SIG-M5 treated with dmso at 0.1 percent for 504 hours (cell line): Measurements from ENCODE around the gene CTXN2.
A peak's percentile ranks its signal among the peaks of the same experiment; 100 is the strongest.

Experiments
- DNase-seq: peaks from one replicate; lab custom pipeline; 2025; ENCODE audit not compliant: unreplicated experiment; lab: John Stamatoyannopoulos, UW

The CTXN2 gene

GRCh38 chr15:48221885-48222284 lies 30.4 kb downstream of the CTXN2 start:
- no peak for DNase-seq

GRCh38 chr15:48222627-48223026 lies 31.2 kb downstream of the CTXN2 start:
- DNase-seq = no peak

GRCh38 chr15:48225771-48226170 lies 34.3 kb downstream of the CTXN2 start:
- DNase-seq = no peak

GRCh38 chr15:48230498-48230897 lies 39.0 kb downstream of the CTXN2 start:
- DNase-seq = no peak

- DNase-seq = no peak
Measured at GRCh38 chr15:48233246-48233645, 41.8 kb downstream of the CTXN2 start.

GRCh38 chr15:48239334-48239733 lies 47.9 kb downstream of the CTXN2 start:
- DNase-seq = no peak

GRCh38 chr15:48242015-48242414 lies 50.5 kb downstream of the CTXN2 start:
- DNase-seq = no peak

GRCh38 chr15:48242535-48242934 lies 51.1 kb downstream of the CTXN2 start:
- DNase-seq = no peak

- no peak for DNase-seq
Measured at GRCh38 chr15:48244921-48245320, 53.5 kb downstream of the CTXN2 start.

- DNase-seq = no peak
Measured at GRCh38 chr15:48248414-48248813, 56.9 kb downstream of the CTXN2 start.

GRCh38 chr15:48250640-48251076 lies 59.2 kb downstream of the CTXN2 start:
- DNase-seq = peak; percentile 30

GRCh38 chr15:48253172-48253571 lies 61.7 kb downstream of the CTXN2 start:
- DNase-seq = no peak
